Measurements from ENCODE around the gene HTRA2. TPM values are rescaled to one million over a fixed set of nuclear protein-coding genes. Genes with fewer than 3 reads are reported as not detected.

The HTRA2 gene
- total and polyA plus RNA-seq, 8 donors, result 8.5 to 24.3 (median 11.3) TPM

DNA sequence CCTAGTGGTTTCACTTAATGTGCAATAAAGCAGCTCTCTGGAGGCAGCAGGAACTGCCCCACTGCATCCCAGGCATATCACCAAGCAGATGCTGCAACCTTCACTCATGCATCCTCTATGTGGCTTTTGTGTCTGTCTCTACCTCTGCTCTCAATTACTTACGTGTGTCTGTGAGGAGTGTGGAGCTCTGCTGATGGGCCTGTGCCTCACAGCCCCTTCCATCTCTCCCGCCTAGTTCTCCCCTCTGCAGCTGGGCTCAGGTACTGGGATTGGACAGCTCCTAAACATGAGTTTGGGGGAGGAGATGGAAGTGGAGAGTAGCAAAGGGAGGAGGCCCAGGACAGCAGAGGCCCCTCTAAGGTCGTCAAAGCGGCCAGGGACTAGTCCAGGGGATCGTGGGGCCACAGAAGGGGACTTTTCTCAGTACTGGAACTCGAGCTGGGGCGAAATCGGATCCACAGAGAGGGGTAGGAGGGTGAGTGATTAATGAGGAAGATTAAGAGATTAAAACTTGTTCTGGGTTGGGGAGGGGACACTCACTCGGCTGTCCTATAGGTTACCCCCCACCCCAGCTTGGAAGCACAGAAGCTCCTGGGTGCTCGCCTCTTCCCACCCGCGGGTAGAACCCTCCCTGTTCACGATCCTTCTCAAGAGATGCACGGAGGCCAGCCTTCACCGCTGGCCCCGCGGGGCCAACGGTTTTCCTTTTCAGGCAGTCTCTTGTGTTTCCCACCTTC, 28.2 kb upstream of the HTRA2 start:
- WGBS, 2 donors, result 81 to 88% methylated on average over 18 of the region's 18 CpGs
- FAIRE-seq (no peak), DNase-seq (no peak), ATAC-seq (no peak)
- Histone ChIP-seq H3K4me3 (peak overlapping the region in 1 of 4 donors; percentile 75), H3K36me3 (no peaks in the 10 kb centered on the region), H3K27ac (no peak overlapping the region), H3K9me3 (no peaks in the 10 kb centered on the region), H3K4me1 (peaks cover 8 to 29% (median 12%) of the 10 kb centered on the region in 3 donors), H3K27me3 (peaks cover 0 to 6% (median 0%) of the 10 kb centered on the region in 4 donors)
- TF ChIP-seq, protein P1, sequence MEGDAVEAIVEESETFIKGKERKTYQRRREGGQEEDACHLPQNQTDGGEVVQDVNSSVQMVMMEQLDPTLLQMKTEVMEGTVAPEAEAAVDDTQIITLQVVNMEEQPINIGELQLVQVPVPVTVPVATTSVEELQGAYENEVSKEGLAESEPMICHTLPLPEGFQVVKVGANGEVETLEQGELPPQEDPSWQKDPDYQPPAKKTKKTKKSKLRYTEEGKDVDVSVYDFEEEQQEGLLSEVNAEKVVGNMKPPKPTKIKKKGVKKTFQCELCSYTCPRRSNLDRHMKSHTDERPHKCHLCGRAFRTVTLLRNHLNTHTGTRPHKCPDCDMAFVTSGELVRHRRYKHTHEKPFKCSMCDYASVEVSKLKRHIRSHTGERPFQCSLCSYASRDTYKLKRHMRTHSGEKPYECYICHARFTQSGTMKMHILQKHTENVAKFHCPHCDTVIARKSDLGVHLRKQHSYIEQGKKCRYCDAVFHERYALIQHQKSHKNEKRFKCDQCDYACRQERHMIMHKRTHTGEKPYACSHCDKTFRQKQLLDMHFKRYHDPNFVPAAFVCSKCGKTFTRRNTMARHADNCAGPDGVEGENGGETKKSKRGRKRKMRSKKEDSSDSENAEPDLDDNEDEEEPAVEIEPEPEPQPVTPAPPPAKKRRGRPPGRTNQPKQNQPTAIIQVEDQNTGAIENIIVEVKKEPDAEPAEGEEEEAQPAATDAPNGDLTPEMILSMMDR (IDR thresholded peaks at IDR 0.05), result no peak
- intact Hi-C loops (cut with DNase I), result no loop called here

DNA sequence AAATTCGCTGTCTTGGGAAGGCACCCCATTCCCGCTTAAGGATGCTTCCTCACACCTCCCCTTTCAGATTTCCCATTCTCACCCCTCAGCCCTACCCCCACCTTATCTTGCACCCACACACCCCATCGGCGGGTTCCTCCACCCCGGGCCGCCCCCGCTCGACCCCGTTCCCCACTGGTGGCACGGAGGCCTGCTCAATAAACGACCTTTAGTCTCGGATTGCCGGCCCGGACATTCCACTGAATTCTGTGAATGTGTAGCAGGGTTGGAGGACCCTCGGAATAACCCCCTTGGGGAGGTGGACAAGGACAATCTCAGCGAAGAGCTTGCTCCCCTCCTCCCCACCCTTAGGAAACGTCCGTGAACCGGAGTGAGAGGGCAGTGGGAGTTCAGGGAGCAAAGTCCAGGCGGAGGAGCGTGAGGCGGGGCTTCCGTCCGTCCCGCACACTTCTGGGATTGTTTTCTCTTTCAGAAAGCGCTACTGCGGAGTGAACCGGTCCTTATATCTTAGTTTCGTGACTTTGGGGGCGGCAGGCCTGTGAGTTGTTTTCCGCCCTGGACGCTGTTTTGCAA, 27.5 kb upstream of the HTRA2 start:
- intact Hi-C loops (cut with DNase I), result no loop called here
- FAIRE-seq (no peak), ATAC-seq (peak; percentile 42 to 63 (median 50)), DNase-seq (peak in 3 of 6 donors; percentile 37 to 54 (median 47))
- Histone ChIP-seq H3K4me1 (peaks cover 11 to 33% (median 12%) of the 10 kb centered on the region in 3 donors), H3K27ac (peak overlapping the region; percentile 23 to 74 (median 48)), H3K4me3 (peak overlapping the region; percentile 38 to 75 (median 52)), H3K27me3 (peaks cover 0 to 6% (median 0%) of the 10 kb centered on the region in 4 donors), H3K36me3 (no peaks in the 10 kb centered on the region), H3K9me3 (no peaks in the 10 kb centered on the region)
- 10 to 13% methylated on average over 32 of the region's 32 CpGs for WGBS, 2 donors
- TF ChIP-seq, protein P1 (IDR thresholded peaks at IDR 0.05), result no peak

DNA sequence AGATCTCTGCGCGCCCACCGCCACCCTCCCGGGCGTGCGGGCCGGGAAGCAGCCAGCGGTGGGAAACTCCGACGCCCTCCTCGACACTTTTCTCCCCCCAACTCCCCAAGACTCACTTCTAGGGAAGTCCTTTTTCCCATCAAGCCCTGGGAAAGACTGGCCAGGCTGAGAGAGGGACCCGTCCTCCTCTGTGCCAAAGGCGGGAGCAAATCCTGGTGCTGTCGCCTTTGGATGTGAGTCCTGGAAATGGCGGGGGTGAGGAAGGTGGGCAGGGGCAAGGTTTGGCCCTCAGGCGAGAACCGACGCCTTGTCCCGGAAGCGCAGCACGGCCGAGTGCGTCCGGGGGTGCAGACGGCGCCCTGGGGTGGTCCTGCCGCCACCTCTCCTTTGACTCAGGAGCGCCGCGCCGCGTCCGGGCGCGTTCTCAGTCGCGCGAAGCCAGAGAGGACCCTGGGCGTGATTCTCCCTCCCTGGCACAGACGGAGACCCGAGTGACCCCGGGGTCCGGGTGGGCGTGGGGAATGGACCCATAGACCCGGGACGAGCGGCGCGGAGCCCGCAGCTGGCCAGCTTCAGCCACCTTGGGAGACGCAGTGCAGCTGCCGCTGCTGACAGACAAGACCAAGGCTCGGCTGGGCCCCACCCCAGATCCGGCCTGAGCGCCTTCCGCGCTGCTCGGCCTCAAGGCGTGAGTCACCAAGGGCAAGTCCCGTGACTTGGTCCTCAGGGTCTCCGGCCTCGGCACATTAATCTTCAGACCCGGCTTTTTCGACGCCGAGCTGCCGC, 26.8 kb upstream of the HTRA2 start:
- H3K9me3 ChIP-seq, result no peaks in the 10 kb centered on the region
- intact Hi-C loops (cut with DNase I), result no loop called here
- peaks cover 0 to 6% (median 0%) of the 10 kb centered on the region in 4 donors for H3K27me3 ChIP-seq
- peak overlapping the region; percentile 23 to 74 (median 48) for H3K27ac ChIP-seq
- FAIRE-seq, result no peak
- H3K36me3 ChIP-seq, result no peaks in the 10 kb centered on the region
- H3K4me1 ChIP-seq, result peaks cover 8 to 30% (median 11%) of the 10 kb centered on the region in 3 donors
- peak; percentile 59 to 66 (median 64) for ATAC-seq
- peak overlapping the region; percentile 38 to 75 (median 52) for H3K4me3 ChIP-seq
- WGBS, 2 donors, result 1% methylated on average over 65 to 67 of the region's 67 CpGs
- TF ChIP-seq, protein P1 (IDR thresholded peaks at IDR 0.05), result no peak
- DNase-seq, result peak; percentile 73 to 90 (median 82)

DNA sequence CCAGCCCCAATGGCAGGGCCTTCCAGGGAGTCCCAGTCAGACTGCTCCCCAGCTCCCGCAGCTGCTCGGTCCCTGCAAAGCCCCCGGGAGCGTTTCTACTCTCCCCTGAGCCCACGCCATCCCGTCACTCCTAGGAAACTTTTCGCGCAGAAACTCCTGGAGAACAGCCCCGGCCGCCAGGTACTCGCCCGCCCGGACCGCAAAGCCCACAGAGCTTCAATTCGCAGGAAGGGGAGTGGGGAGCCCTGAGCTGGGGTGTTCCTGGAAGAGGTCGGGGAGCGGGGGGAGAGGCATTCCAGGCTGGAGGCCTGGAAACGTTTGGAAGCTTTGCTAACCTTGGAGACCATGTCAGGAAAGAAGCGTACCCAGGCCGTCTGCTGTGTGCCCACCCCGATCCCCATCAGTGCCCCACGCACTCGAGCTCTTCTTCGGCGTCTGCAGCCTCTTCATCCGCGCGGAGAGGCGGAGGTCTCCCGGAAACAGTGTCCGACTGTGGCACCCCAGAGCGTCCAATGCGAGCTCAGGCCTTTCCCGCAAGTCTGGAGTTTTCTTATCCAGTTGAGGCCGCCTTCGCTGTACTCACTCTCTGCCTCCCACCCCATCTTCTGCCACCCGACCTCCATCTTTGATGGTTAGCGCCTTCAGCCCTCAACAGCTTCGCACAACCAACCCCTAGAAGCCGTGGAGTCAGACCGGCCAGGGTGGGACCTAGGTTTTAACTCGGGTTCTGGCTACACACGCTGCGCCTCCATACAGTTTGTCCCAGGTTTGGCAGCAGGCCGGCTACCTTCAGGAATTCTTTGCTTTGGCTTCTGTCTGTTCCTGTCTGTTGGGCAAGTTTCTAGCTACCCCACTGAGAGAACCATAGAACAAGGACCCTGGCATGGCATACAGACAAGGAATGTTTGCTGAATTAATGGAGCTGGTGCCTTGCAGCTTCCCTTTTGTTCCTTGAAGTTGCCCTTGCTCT, 25.9 kb upstream of the HTRA2 start:
- WGBS, 2 donors, result 61 to 64% methylated on average over 45 of the region's 45 CpGs
- ATAC-seq (no peak), DNase-seq (peak in 2 of 6 donors; percentile 37 to 74), FAIRE-seq (no peak)
- TF ChIP-seq, protein P1 (IDR thresholded peaks at IDR 0.05), result no peak
- Histone ChIP-seq H3K27me3 (peaks cover 0 to 6% (median 0%) of the 10 kb centered on the region in 4 donors), H3K9me3 (no peaks in the 10 kb centered on the region), H3K36me3 (no peaks in the 10 kb centered on the region), H3K4me3 (peak overlapping the region; percentile 38 to 75 (median 52)), H3K27ac (peak overlapping the region; percentile 23 to 74 (median 48)), H3K4me1 (peaks cover 6 to 33% (median 11%) of the 10 kb centered on the region in 3 donors)
- intact Hi-C loops (cut with DNase I), result no loop called here

All from pancreas (tissue), 10 donors.